ENCODE data around the gene KMT2A. TPM values are rescaled to one million over a fixed set of nuclear protein-coding genes. Genes with fewer than 3 reads are reported as not detected.
"Not testable (repeated sequence)": the region's sequence is repeated elsewhere in the genome, so short reads cannot be mapped to it uniquely, and the experiment has no call there.

The KMT2A gene
- total RNA-seq, 4 donors from 2014 or later: 78.6 to 101 (median 86.8) TPM

- peaks cover 0 to 27% (median 0%) of the 10 kb centered on the region in 3 donors for H3K36me3 ChIP-seq
- H3K4me3 ChIP-seq: peak within 1 kb of the TSS; percentile 88 to 92 (median 90)
- no peaks in the 10 kb centered on the region for H3K9me3 ChIP-seq
- 0% methylated on average over 51 of the region's 51 CpGs for WGBS, 2 donors
- peak in 1 of 2 donors; percentile 15 for TF ChIP-seq POLR2A (IDR thresholded peaks at IDR 0.05)
- peak; percentile 35 to 74 for TF ChIP-seq EP300 (IDR thresholded peaks at IDR 0.05)
- TF ChIP-seq CTCF (IDR thresholded peaks at IDR 0.05): no peak
- peak; percentile 63 to 80 for DNase-seq (ENCODE audit: low spot score in 2 of 2)
- H3K27me3 ChIP-seq: no peaks in the 10 kb centered on the region
- H3K27ac ChIP-seq: peak within 1 kb of the TSS; percentile 61 to 89 (median 83)
- peaks cover 0 to 48% (median 12%) of the 10 kb centered on the region in 4 donors for H3K4me1 ChIP-seq
Observed at GRCh38 chr11:118401151-118401879, 35.0 kb upstream of the KMT2A start, which contains the start of gene ATP5MG. Gene ATP5MG (plus strand): TSS chr11:118401606. CDS start chr11:118401666, 60 bp downstream.

GRCh38 chr11:118401880-118402590 is 34.3 kb upstream of the KMT2A start:
- peak overlapping the region; percentile 88 to 92 (median 90) for H3K4me3 ChIP-seq
- peak overlapping the region; percentile 61 to 89 (median 83) for H3K27ac ChIP-seq
- peaks cover 0 to 55% (median 12%) of the 10 kb centered on the region in 4 donors for H3K4me1 ChIP-seq
- H3K9me3 ChIP-seq: no peaks in the 10 kb centered on the region
- no peak for DNase-seq (ENCODE audit: low spot score in 2 of 2)
- TF ChIP-seq CTCF (IDR thresholded peaks at IDR 0.05) (no peak), POLR2A (IDR thresholded peaks at IDR 0.05) (no peak), EP300 (IDR thresholded peaks at IDR 0.05) (no peak)
- no peaks in the 10 kb centered on the region for H3K27me3 ChIP-seq
- 1 to 3% methylated on average over 22 of the region's 22 CpGs for WGBS, 2 donors
- peaks cover 0 to 26% (median 0%) of the 10 kb centered on the region in 3 donors for H3K36me3 ChIP-seq

- H3K9me3 ChIP-seq; H3K27ac ChIP-seq; H3K27me3 ChIP-seq; DNase-seq (ENCODE audit: low spot score in 2 of 2): not testable (repeated sequence)
- peaks cover 0 to 56% (median 12%) of the 10 kb centered on the region in 4 donors for H3K4me1 ChIP-seq
- H3K4me3 ChIP-seq: peak overlapping the region; percentile 88 to 92 (median 90)
- 83% methylated on average over 7 of the region's 7 CpGs for WGBS, 2 donors
- H3K36me3 ChIP-seq: peaks cover 0 to 26% (median 0%) of the 10 kb centered on the region in 3 donors
Observed at GRCh38 chr11:118402594-118402993, 33.7 kb upstream of the KMT2A start.

- Histone ChIP-seq H3K27ac (no peak overlapping the region), H3K9me3 (no peaks in the 10 kb centered on the region), H3K4me1 (peaks cover 0 to 48% (median 12%) of the 10 kb centered on the region in 4 donors), H3K36me3 (peaks cover 0 to 44% (median 0%) of the 10 kb centered on the region in 3 donors), H3K27me3 (no peaks in the 10 kb centered on the region), H3K4me3 (no peak overlapping the region)
- no peak for TF ChIP-seq CTCF (IDR thresholded peaks at IDR 0.05)
- no peak for TF ChIP-seq EP300 (IDR thresholded peaks at IDR 0.05)
- TF ChIP-seq POLR2A (IDR thresholded peaks at IDR 0.05): no peak
- no peak for DNase-seq (ENCODE audit: low spot score in 2 of 2)
- WGBS, 2 donors: 36 to 47% methylated on average over 7 of the region's 7 CpGs
Observed at GRCh38 chr11:118406599-118407166, 29.6 kb upstream of the KMT2A start.

GRCh38 chr11:118410055-118410745 is 26.1 kb upstream of the KMT2A start:
- no peak for DNase-seq (ENCODE audit: low spot score in 2 of 2)
- H3K4me3 ChIP-seq: no peak overlapping the region
- H3K27ac ChIP-seq: no peak overlapping the region
- H3K4me1 ChIP-seq: peaks cover 0 to 17% (median 0%) of the 10 kb centered on the region in 4 donors
- no peaks in the 10 kb centered on the region for H3K27me3 ChIP-seq
- H3K9me3 ChIP-seq: no peaks in the 10 kb centered on the region
- 85 to 87% methylated on average over 7 of the region's 7 CpGs for WGBS, 2 donors
- H3K36me3 ChIP-seq: peaks cover 0 to 60% (median 0%) of the 10 kb centered on the region in 3 donors
- TF ChIP-seq CTCF (IDR thresholded peaks at IDR 0.05): no peak
- no peak for TF ChIP-seq EP300 (IDR thresholded peaks at IDR 0.05)
- TF ChIP-seq POLR2A (IDR thresholded peaks at IDR 0.05): no peak
